GM19438 (cell line): ENCODE data around the gene PFDN2.

Experiments
- ATAC-seq: cut with Tn5 transposase; IDR thresholded peaks from one replicate; pipeline ENCODE4 v1.9.1; 2021; ENCODE audit warnings: low read depth; ENCODE audit not compliant: unreplicated experiment

PFDN2 gene

DNA sequence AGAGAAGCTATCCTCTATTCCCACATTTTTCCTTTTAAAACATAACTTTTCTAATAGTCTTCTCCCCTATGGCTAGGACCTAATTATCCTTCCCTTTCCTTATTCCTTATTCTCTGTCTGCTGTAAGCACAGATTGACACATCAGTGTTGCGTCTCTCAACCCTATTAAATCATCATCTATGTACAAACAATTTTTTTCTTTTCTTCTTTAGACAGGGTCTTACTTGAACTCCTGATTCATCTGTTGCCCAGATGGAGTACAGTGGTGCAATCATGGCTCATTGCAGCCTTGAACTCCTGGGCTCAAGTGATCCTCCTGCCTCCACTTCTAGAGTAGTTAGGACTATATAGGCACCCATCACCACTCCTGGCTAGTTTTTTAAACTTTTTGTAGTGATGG lies 11.4 kb downstream of the PFDN2 start:
- no peak for ATAC-seq

DNA sequence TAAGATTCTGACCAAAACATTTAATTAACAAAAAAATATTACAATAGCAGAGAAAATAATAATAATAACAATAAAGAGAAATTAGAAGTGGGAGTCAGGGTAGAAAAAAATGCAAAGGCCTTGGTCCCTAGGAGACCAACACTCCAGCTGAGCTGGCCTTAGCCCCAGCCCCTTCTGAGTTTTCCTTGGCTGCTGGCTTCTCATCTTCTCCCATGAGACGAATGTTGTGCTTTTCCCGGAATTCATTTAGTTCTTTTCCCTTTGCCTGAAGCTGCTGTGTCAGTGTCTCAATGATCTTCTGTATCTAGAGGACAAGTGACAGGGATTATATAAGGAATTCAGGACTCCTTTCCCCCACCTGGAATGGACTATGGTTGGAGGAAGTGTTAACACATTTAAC lies 17.3 kb downstream of the PFDN2 start:
- no peak for ATAC-seq

DNA sequence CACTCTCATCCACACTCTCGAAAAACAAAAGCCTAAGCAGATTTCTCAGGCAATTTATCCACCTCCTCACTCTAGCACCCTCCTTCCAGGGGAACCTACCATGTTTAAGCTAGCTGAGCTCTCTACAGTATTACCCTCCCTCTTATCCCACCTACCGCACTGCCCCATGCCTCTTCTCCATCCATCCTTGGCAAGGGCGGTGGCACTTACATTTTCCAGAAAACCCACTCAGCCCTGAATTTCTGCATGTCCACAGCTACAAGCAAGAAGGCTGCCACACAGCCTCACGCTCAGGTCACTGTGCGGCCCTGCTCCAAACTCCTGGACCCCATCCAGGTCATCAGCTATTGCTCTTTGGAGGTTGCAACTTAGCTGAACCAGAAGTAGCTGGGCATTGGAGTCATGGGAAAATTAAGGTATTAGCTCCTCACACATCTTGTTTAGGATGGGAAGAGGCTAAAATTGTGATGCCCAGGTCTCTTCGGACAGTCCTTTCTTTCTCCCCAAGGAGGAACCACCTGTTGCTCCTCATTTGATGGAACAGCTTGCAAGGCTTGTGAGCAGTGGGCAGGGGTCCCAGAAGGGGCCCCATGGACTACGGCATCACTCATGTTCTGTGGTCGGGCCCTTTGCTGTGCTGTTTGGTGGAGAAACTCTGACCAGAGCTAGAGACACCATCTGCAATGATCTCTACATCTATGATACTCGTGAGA lies 18.6 kb downstream of the PFDN2 start:
- no peak for ATAC-seq

DNA sequence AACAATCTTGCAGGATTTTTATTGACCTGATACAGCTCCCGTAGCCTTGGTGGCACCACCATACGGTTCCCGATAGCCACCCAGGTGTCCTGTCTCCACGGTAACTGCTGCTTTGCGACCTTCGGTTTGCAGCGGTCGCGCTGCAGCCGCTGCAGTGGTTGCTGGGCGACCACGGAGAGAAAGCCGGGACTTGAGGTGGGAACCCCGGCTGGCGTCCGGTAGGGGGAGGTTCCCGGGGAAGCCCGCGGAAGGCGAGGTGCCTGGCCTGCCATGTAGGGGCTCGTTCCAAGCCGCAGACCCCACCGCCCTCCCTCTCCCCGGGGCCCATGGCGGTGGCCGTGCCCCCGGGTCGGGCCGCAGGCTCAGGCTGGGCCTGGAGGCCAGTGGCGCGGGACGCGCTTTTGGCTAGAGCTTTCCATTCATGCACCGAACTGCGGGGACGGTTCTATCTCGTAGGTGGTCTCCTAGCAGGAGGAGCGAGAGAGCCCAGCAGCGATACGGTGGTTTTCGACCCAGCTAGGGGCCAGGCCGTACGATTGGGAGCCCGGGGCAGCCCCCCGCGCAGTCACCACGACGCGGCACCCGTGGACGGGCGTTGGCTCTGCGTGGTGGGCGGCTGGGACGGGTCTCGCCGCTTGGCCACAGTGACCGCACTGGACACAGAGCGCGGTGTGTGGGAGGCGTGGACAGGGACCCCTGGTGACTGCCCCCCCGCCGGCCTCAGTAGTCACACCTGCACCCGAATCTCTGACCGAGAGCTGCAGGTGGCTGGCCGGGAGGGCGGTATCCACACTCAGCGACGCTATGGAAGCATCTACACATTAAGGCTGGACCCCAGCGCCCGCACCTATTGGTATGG lies 19.4 kb downstream of the PFDN2 start, which contains the start of gene KLHDC9:
Gene KLHDC9, plus strand, starts transcription at position 152 of the 859 bp plus-strand sequence. Its CDS starts 175 bp downstream, at position 327.
- peak; percentile 60 for ATAC-seq

DNA sequence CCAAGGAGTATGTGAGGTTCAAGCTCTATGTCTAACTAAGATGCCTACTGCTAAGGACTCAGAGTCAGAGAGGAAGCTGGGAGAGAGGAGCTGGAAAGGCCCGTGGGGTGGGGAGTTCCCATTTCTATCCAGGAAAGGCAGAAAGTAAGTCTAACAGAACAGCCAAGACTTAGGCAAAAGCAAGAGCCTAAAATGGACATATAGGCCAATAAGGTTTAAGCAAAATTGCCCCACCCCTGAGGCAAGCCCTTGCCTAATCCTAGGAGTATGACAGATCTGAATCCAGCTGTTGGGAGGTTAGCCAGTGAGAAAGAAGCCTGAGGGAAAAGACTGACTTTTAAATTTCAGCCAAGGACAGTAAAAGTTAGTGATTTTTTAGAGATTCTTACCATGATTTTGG lies 21.3 kb downstream of the PFDN2 start:
- no peak for ATAC-seq

DNA sequence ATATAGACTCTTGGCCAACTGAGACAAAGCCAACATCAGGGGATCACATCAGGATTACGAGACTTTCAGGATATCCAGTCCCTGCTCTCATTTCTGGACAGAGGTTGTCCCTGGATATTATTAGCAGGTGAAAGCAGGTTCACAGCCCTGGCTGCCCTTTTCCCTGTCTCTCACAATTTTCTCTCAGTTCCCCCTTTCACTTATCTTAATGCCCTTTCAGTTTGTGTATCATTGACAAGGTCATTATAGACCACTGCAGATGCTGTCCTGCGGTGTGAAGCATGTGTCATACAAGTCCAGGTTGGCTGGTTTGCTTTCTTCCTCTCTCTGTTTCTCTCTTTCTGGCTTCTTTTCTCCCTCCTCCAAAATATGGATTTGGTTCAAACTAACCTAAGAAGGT lies 21.8 kb downstream of the PFDN2 start:
- no peak for ATAC-seq

DNA sequence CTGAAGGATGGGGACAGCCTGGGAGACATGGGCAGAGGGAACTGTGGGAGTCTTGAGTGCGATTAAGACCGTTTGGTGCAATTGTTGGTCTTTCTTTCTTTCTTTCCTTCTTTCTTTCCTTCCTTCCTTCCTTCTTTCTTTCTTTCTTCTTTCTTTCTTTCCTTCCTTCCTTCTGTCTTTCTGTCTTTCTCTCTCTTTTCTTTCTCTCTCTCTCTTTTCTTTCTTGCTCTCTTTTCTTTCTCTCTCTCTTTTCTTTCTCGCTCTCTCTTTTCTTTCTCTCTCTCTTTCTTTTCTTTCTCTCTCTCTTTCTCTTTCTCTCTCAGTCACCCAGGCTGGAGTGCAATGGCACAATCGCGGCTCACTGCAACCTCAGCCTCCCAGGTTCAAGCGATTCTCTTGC lies 22.6 kb downstream of the PFDN2 start:
- ATAC-seq, result no peak

DNA sequence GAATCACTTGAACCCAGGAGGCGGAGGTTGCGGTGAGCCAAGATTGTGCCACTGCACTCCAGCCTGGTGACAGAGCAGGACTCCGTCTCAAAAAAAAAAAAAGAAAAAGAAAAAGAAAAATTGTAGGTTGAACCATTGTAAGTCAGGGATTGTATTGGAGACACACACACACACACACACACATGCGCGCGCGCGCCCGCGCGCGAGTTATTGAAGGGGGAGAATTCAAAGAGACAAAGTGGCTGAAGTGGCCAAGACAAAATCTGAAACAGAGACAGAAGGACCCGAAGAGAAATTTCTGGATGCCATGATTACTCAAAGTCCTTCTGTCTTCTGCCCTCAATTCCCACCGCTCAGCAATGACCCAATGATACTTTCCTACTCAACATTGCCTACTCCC lies 23.4 kb downstream of the PFDN2 start:
- no peak for ATAC-seq

DNA sequence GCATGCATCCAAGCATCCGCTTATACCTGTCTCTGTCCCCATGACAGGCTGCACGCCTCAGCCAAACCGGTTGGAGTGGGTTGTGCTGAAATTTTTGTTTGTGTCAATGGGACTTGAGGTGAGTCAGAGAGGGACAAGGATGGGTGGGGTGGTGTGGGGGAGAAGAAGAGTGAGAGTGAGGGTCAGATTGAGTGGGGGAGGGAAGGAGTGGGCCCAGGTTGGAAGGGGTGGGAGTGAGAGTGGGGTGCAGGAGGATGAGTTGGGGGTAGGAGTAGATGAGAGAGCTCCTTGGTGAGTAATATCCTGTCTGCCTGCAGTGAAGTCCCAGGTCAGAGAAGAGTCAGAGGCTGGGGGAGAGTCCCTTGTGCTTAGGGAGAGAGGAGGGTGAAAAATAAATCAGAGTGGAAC lies 25.2 kb downstream of the PFDN2 start:
- no peak for ATAC-seq

DNA sequence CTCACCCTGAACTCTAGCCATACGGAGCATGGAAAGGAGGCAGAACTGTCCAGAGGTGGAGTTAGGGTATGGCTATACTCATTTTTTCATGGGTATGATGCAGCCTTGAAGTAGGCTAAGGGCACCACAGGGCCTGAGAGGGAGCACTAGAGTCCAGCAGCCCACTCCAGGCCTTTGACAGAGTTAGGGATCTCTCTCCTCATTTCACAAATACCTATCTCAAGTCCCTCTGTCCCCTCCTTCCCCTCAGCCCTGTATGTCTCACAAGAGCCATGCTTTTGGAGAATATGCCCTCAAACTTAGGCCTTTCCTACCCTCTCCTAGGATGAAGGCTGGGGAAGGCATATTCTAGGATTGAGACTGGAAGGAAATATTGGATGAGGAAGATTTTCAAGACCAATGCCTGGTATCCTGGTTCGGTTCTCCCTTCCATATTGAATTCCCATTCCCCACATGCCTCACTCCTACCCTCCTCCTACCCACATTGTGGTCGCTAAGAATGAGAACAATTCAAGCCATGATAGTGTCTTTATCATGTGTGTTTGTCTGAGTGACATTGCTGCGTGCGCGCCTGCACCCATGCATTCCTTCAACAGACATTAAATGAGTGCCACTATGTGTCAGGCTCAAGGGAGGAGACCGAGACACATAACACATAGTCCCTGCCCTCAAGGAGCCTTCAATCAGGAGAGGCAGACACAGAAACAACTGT lies 25.9 kb downstream of the PFDN2 start:
- no peak for ATAC-seq

DNA sequence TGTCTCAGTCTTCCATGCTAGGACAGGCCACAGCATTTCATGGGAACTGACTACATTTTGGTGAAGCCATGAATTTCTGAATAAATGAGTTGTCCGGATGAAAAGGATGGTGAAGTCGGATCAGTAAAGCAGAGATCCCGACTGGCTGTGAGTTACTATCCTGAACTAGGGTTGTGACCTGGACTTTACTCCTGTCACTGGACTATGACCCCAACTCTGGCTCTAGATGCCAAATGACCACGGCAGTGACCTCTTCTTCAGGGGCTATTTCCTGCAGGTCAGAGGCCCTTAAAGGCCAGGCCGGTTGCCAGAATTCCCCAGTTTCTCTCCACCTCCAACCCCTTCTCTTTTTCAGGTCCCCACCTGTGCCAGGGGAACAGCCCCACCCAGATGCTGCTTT lies 26.7 kb downstream of the PFDN2 start:
- ATAC-seq, result no peak

DNA sequence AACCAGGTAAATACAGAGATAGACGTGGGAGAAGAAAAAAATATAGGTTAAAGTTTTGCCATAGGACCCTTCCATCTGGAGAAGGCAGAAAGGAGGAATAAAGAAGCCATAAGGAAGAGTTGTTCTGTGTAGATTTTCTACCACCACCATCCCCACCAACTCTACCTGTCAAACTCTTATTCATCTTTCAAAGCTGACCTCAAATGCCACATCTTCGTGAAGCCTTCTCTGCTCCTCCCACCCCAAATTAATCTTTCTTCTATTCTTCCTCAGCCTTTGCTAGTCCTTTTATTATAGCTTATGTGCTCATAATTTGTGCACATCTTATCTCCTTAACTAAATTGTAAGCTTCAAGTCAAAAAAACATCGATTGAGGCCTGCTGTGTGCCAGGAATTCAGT lies 27.2 kb downstream of the PFDN2 start:
- no peak for ATAC-seq

DNA sequence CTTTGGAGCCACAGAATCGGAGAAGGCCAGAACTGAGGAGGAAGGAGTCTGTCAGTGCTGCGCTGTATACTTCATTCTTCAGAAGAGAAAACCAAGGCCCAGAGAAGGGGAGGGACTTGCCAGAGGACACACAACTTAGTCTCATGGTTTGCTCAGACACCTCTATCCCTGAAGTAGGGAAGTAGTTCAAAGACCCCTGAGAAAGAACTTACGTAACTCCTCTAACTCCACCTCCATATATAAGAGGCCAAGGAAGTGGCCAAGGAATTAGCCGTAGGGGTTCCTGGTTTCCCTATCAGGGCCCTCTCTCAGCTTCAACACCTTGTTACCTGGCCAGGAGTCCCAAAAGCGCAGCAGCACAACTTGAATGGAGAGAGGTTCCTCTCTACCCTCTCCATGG lies 27.9 kb downstream of the PFDN2 start:
- ATAC-seq, result no peak

DNA sequence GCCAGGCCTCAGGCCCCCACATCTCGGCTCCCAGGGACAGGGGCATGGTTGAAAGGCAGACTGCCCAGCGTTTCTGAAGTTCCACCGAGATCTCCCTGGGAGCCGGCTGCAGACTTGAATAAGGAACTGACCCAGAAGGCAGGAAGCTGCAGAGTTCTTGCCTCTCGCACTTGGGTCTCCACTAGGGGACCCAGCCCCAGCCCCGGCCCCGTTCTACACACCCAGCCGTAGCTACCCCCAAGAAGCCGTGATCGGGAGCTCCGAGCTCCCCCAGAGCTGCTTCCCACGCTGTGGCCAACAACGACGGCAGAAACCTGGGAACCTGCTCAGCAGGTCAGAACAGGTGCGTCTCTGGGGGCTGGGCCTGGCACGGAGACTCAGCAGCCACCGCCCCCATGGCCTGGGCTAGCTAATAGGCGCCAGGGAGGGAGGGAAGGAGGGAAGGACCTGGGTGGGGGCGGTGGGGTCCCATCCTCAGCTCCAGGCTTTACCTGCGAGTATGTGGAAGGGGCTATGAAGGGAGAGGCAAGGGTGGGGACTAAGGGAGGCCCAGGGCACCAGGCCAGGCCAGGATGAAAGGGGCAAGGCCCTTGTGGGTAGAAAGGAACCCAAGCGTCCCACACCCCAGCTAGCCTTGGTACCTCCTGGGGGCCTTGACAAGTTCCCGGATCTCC lies 28.4 kb downstream of the PFDN2 start, which contains the start of gene NECTIN4:
Gene NECTIN4, minus strand, starts transcription at position 308 of the 674 bp plus-strand sequence. Its CDS starts 262 bp downstream, at position 46.
- no peak for ATAC-seq

DNA sequence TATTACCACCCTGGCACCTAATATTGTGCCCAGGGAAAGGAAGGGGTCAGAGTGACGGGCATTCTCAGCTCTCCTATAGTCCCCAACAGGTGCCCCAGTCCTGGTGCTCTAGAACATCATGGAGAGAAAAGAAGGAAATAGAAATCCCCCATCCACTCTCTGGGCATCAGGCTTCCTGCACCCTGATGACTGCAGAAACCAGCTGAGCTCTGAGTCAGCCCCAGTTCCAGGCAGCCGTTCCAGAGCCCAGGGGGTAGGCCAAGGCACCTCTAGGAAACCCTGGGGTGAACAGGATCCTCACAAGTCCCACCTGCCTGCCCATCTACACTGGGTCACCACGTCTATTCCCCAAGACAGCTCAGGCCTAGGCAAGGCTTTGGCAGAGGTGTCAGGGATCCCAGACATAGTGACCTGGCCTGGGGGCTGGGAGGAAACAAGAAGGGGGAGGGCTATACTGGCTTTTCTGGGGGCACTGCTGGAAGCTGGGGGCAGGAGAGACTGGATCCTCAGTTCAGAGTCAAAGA lies 29.2 kb downstream of the PFDN2 start:
- ATAC-seq, result no peak

DNA sequence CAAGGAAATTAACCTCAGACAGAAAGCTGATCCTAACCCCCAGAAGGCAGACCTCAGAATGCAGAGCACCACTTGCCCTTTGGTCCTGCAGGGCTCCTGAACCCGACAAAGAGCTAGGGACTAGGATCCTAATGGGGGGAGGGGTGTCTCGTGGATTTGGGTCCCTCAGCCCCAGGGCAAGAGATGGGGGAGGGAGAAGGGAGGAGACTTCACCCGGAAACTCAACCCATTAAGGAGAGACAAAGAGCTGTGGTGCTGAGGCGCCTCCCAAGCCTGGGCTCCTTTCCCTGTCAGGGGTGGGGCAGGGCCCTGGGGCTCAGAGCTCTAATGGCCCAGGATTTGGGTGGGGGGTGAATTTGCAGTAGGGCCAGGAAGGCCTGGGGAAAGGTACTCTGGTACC lies 31.4 kb downstream of the PFDN2 start:
- ATAC-seq, result no peak

DNA sequence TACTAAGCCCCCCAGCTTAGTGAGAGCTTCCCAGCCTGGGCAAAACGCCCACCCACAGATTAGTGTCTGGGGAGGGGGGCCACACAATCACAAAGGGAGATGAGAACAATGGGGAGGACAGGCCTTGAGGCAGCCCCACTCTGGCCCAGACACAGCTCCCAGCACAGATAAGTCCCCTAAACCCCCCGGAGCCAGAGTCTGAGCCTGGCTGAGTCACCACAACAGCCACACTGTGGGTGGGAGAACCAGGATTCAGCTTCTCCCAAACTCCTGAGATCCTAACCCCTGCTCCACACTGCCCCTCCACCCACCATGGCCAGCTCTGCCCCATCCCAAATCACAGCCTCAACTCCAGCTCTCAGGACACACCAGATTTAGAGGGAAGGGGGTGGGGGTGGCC lies 32.7 kb downstream of the PFDN2 start:
- no peak for ATAC-seq

DNA sequence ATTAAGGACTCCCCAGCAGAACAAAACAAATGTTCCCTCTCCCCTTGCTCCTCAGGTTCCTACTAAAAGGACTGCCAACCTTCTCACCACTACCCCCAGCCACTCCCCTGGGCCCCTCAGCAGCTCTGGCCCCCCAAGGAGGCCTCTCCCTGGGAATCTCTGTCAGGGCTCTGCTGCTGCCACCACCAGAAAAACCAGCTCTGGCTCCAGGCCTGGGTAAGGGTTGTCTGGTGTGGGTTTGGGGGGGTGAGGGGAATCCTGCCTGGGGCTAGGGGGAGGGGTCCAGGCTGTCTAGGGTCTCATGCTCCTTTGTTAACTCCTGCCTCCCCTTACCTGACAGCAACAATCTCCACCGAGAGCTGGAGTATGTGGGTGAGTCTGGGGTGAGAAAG lies 33.2 kb downstream of the PFDN2 start:
- ATAC-seq, result no peak

DNA sequence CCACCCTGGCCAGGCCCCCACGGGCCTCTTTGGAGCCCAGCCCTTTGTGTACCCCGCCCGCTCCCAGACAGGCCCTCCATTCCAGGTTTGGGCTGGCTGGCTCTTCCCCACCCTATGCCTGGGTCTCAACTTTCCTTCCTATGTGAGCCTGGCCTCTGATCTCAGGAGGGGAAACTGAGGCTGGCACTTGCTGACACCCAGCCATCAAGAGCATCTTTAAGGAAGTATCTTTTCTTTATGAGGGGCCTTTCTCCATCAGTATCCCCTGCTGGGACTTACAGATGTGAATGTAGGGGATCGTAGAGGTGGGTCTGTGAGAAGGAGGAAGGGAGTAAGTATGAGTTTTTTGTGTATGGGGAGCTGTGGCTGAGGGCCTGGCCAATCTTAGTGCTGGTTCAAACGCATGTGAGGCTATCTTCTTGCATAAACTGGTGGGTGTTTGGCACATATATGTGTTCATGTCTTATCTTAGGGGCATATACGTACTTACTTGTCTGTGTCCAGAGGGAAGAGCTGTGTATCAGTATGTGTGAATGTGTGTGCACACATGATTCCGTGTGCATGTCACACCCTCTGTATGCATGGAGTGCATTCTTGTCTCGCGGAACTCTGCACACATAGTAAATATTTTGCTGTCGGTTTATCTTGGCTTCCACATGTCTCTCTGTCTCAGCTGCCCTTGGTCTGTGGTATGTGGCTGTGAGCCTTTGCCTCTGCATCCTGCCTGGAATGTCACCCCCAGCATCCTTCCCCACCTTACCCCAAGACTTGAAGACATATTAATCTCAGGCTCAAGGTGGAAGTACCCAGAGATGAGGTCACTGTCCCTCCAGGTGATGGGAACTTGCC lies 33.9 kb downstream of the PFDN2 start:
- ATAC-seq, result no peak
